Peyer's patch (tissue), 4 donors: ENCODE results near the gene ACO2.

Experiments used
- CTCF ChIP-seq, 6 experiments: fragments of 450-650 bp in 4 of 6; fragments of 200-600 bp in 2 of 6; sonication (generic) in 1 of 6; IDR thresholded peaks; one replicate each; pipeline ENCODE4 v1.5.1; 2017 to 2019; ENCODE audit warnings: antibody characterized with exemption in 6 of 6, mild to moderate bottlenecking in 3 of 6, moderate library complexity in 1 of 6
- POLR2A ChIP-seq, 2 donors: fragments of 450-650 bp; IDR thresholded peaks; one replicate each; pipeline ENCODE4 v1.5.1; 2017; ENCODE audit warnings: antibody characterized with exemption in 2 of 2, mild to moderate bottlenecking in 2 of 2, moderate library complexity in 2 of 2

GRCh38 chr22:41425660-41426365 lies 43.1 kb upstream of the ACO2 start:
- no peak for TF ChIP-seq CTCF (IDR thresholded peaks at IDR 0.05)
- no peak for TF ChIP-seq POLR2A (IDR thresholded peaks at IDR 0.05)
